ENCODE data around the gene SDR9C7. TPM values are rescaled to one million over a fixed set of nuclear protein-coding genes. Genes with fewer than 3 reads are reported as not detected.

Gene SDR9C7
- total and polyA plus RNA-seq, 2 experiments from 2014 or later, result not detected

DNA sequence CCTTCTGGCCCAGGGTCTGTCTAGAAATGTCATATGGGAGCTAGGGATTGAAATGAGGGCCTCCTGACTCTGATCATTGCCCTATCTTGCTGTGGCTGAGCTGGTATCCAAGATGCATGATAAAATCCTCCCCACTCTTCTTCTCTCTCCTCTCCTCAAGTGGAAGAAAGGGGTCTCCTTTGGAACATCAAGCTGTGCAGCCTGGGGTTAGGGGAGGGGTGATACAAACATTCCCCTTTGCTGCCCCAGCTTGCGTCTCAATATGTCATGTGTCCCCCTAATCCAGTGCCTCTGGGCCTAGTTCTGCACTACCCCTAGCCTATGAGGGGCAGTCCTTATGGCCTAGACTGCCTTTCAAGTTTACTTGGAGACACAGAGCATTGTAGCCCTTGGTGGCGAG is 14.7 kb upstream of the SDR9C7 start:
- H3K4me1 ChIP-seq (ENCODE audit: insufficient read depth), result no peaks in the 10 kb centered on the region
- H3K36me3 ChIP-seq (replicated peaks; ENCODE audit: insufficient read depth, low read depth), result no peaks in the 10 kb centered on the region
- H3K4me2 ChIP-seq, result no peak overlapping the region
- H3K79me2 ChIP-seq, result no peaks in the 10 kb centered on the region
- no peaks in the 10 kb centered on the region for H3K9me2 ChIP-seq (replicated peaks; ENCODE audit: insufficient read depth)
- no peak overlapping the region for H3K4me3 ChIP-seq
- H4K20me1 ChIP-seq (ENCODE audit: insufficient read depth, poor library complexity, severe bottlenecking), result no peaks in the 10 kb centered on the region
- no peak for DNase-seq (ENCODE audit: low spot score)
- no peak overlapping the region for H2AFZ ChIP-seq
- TF ChIP-seq, protein P1, sequence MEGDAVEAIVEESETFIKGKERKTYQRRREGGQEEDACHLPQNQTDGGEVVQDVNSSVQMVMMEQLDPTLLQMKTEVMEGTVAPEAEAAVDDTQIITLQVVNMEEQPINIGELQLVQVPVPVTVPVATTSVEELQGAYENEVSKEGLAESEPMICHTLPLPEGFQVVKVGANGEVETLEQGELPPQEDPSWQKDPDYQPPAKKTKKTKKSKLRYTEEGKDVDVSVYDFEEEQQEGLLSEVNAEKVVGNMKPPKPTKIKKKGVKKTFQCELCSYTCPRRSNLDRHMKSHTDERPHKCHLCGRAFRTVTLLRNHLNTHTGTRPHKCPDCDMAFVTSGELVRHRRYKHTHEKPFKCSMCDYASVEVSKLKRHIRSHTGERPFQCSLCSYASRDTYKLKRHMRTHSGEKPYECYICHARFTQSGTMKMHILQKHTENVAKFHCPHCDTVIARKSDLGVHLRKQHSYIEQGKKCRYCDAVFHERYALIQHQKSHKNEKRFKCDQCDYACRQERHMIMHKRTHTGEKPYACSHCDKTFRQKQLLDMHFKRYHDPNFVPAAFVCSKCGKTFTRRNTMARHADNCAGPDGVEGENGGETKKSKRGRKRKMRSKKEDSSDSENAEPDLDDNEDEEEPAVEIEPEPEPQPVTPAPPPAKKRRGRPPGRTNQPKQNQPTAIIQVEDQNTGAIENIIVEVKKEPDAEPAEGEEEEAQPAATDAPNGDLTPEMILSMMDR (IDR thresholded peaks at IDR 0.05; ENCODE audit: poor library complexity), result no peak
- TF ChIP-seq EZH2 (IDR thresholded peaks at IDR 0.05; ENCODE audit: borderline replicate concordance) (no peak), EZH2phosphoT487 (IDR thresholded peaks at IDR 0.05; ENCODE audit: low read depth, severe bottlenecking, unreplicated experiment) (no peak)
- H3K27ac ChIP-seq, result no peak overlapping the region
- WGBS (ENCODE audit: low lambda C conversion rate, missing lambda C conversion rate), result 93% methylated on average over 2 of the region's 2 CpGs
- no peaks in the 10 kb centered on the region for H3K27me3 ChIP-seq
- H3K9me3 ChIP-seq (ENCODE audit: low read depth), result peaks cover 1% of the 10 kb centered on the region

DNA sequence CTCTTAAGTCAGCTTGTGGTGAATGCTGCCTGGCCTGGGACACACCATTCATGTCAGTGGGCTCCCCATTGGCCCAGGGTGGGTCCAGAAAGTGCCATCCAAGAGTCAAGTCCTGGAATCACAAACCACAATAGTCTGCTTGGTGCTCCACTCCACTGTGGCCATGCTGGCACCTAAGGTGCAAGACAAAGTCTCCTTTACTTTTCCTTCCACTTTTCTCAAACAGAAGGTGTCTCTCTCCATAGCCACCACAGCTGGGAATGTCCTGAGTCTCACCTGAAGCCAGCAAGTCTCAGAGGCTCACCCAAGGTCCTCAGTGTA is 14.2 kb upstream of the SDR9C7 start:
- Histone ChIP-seq H4K20me1 (ENCODE audit: insufficient read depth, poor library complexity, severe bottlenecking) (no peaks in the 10 kb centered on the region), H3K4me2 (no peak overlapping the region), H2AFZ (no peak overlapping the region), H3K9me3 (ENCODE audit: low read depth) (peaks cover 3% of the 10 kb centered on the region), H3K9me2 (replicated peaks; ENCODE audit: insufficient read depth) (no peaks in the 10 kb centered on the region), H3K36me3 (replicated peaks; ENCODE audit: insufficient read depth, low read depth) (no peaks in the 10 kb centered on the region), H3K4me3 (no peak overlapping the region), H3K79me2 (no peaks in the 10 kb centered on the region), H3K4me1 (ENCODE audit: insufficient read depth) (no peaks in the 10 kb centered on the region), H3K27ac (no peak overlapping the region), H3K27me3 (no peaks in the 10 kb centered on the region)
- DNase-seq (ENCODE audit: low spot score), result no peak
- no peak for TF ChIP-seq EZH2 (IDR thresholded peaks at IDR 0.05; ENCODE audit: borderline replicate concordance)
- no peak for TF ChIP-seq EZH2phosphoT487 (IDR thresholded peaks at IDR 0.05; ENCODE audit: low read depth, severe bottlenecking, unreplicated experiment)
- TF ChIP-seq, protein P1 (IDR thresholded peaks at IDR 0.05; ENCODE audit: poor library complexity), result no peak

DNA sequence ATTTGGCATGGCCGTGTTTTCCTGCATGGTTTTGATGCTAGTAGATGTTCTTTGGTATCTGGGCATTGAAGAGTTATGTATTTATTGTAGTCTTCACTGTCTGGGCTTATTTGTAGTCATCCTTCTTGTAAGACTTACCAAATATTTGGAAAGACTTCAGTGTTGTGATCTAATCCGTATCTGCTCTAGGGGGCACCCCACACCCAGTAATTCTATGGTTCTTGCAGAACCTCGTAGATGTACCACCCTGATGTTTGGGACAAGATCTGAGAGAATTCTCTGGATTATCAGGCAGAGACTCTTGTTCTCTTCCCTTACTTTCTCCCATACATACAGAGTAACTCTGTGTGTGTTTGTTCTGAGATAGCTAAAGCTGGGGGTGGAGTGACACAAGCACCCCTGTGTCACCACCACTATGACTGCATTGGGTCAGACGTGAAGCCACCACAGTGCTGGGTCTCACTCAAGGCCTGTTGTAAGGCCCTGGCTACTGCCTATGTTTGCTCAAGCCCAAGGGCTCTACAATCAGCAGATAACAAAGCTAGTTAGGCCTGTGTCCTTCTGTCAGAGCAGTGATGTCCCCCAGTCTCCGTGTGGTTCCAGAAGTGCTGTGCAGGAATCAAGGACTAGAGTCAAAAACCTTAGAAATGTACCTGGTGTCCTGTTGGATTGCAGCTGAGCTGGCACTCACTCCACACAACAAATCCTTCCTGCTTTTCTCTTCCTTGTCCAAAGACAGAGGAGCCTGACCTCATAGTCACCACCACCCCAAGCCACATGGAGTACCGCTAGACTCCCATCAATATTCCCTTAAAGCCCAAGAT is 13.6 kb upstream of the SDR9C7 start:
- H3K4me2 ChIP-seq, result no peak overlapping the region
- WGBS (ENCODE audit: low lambda C conversion rate, missing lambda C conversion rate), result 70% methylated on average over 6 of the region's 6 CpGs
- H3K9me3 ChIP-seq (ENCODE audit: low read depth), result peaks cover 3% of the 10 kb centered on the region
- no peaks in the 10 kb centered on the region for H3K27me3 ChIP-seq
- H4K20me1 ChIP-seq (ENCODE audit: insufficient read depth, poor library complexity, severe bottlenecking), result no peaks in the 10 kb centered on the region
- no peak for DNase-seq (ENCODE audit: low spot score)
- H3K9me2 ChIP-seq (replicated peaks; ENCODE audit: insufficient read depth), result no peaks in the 10 kb centered on the region
- no peaks in the 10 kb centered on the region for H3K79me2 ChIP-seq
- H3K27ac ChIP-seq, result no peak overlapping the region
- no peak for TF ChIP-seq EZH2phosphoT487 (IDR thresholded peaks at IDR 0.05; ENCODE audit: low read depth, severe bottlenecking, unreplicated experiment)
- TF ChIP-seq, protein P1 (IDR thresholded peaks at IDR 0.05; ENCODE audit: poor library complexity), result no peak
- no peak for TF ChIP-seq EZH2 (IDR thresholded peaks at IDR 0.05; ENCODE audit: borderline replicate concordance)
- no peaks in the 10 kb centered on the region for H3K4me1 ChIP-seq (ENCODE audit: insufficient read depth)
- H3K4me3 ChIP-seq, result no peak overlapping the region
- H2AFZ ChIP-seq, result no peak overlapping the region
- no peaks in the 10 kb centered on the region for H3K36me3 ChIP-seq (replicated peaks; ENCODE audit: insufficient read depth, low read depth)

Measured in hepatocyte (in vitro differentiated cells).